Measurements from ENCODE around the gene TPST2.

Gene TPST2

GRCh38 chr22:26581026-26581425, 8.9 kb downstream of the TPST2 start:
- TF ChIP-seq CTCF (conservative IDR thresholded peaks at IDR 0.05), result no peak
- TF ChIP-seq ZFX (IDR thresholded peaks at IDR 0.05), result no peak
- H3K27ac ChIP-seq, result no peak overlapping the region

GRCh38 chr22:26580240-26580962, 9.5 kb downstream of the TPST2 start:
- no peak overlapping the region for H3K27ac ChIP-seq
- no peak for TF ChIP-seq CTCF (conservative IDR thresholded peaks at IDR 0.05)
- TF ChIP-seq ZFX (IDR thresholded peaks at IDR 0.05), result no peak

GRCh38 chr22:26579331-26579886, 10.5 kb downstream of the TPST2 start:
- H3K27ac ChIP-seq, result no peak overlapping the region
- TF ChIP-seq CTCF (conservative IDR thresholded peaks at IDR 0.05) (no peak), ZFX (IDR thresholded peaks at IDR 0.05) (no peak)

- no peak overlapping the region for H3K27ac ChIP-seq
- TF ChIP-seq CTCF (conservative IDR thresholded peaks at IDR 0.05), result no peak
- no peak for TF ChIP-seq ZFX (IDR thresholded peaks at IDR 0.05)
These were observed 12.9 kb downstream of the TPST2 start for GRCh38 chr22:26577081-26577480.

- no peak overlapping the region for H3K27ac ChIP-seq
- no peak for TF ChIP-seq CTCF (conservative IDR thresholded peaks at IDR 0.05)
- no peak for TF ChIP-seq ZFX (IDR thresholded peaks at IDR 0.05)
These were observed 13.8 kb downstream of the TPST2 start for GRCh38 chr22:26576026-26576680.

- no peak overlapping the region for H3K27ac ChIP-seq
- TF ChIP-seq CTCF (conservative IDR thresholded peaks at IDR 0.05) (no peak), ZFX (IDR thresholded peaks at IDR 0.05) (no peak)
These were observed 15.8 kb downstream of the TPST2 start for GRCh38 chr22:26574001-26574723.

Data from C4-2B (cell line).